ELR (cell line): Measurements from ENCODE around the gene ADIG.

ENCODE experiments used
- DNase-seq: peaks from one replicate; pipeline ENCODE4 v3.0.0-alpha.2; 2015; ENCODE audit warnings: low read depth

Gene ADIG

GRCh38 chr20:38602185-38602581, 21.2 kb downstream of the ADIG start:
- DNase-seq = peak; percentile 49

DNA sequence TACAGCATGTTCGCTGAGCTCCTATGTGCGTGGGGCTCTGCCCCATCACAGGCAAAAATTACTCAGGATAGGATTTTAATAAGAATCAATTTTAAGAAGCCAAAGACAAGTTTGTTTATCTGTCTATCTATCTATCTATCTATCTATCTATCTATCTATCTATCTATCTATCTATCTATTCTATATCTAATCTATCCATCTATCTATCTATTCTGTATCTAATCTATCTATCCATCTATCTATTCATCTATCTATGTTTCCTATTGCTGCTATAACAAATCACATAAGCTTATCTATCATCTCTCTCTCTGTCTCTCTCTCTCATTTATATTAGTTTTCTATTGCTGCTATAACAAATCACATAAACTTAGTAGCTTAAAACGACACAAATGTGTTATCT, 22.3 kb downstream of the ADIG start:
- no peak for DNase-seq

DNA sequence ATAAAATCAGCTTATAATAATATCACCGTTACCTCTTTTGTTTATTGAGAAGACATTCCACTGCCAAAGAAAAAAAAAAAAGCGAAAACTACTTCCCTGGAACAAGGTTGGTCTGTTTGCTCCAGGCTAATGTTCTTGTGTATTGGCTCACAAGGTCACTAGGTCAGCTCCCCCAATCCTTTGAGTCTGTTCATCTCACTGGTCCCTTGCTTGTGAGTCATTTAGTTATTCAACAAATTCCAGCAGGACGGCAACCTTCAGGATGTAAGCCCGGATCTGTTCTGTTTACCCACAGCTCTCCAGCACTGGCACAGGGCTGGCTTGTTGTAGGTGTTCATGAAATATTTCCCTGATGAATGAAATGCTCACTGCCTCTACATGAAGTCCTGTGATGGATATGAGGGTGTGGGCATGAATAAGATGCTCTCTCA, 23.9 kb downstream of the ADIG start:
- DNase-seq = peak; percentile 96

- no peak for DNase-seq
Observed at GRCh38 chr20:38607351-38607750, 26.4 kb downstream of the ADIG start.

DNA sequence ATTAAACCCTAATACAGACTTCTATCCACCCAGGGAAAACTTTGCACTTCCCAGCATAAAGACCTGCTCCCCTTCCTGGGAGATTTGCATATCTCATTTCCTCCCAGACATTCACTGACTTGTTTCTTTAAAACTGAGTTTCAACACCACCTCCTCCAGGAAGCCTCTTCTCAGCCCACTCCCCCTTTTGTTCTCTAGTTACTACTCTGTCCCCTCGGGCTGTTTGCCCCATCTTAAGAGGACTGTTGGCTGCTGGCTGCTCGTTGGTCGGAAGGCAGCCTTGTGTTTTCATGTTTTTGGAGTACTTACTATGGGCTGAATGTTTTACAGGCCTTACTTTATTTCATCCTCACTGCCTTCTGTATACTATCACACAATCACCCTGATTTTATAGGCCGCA, 27.2 kb downstream of the ADIG start:
- DNase-seq = no peak

GRCh38 chr20:38609815-38610214, 28.8 kb downstream of the ADIG start:
- DNase-seq = peak; percentile 25

- peak; percentile 79 for DNase-seq
Observed at GRCh38 chr20:38610521-38610920, 29.5 kb downstream of the ADIG start.

DNA sequence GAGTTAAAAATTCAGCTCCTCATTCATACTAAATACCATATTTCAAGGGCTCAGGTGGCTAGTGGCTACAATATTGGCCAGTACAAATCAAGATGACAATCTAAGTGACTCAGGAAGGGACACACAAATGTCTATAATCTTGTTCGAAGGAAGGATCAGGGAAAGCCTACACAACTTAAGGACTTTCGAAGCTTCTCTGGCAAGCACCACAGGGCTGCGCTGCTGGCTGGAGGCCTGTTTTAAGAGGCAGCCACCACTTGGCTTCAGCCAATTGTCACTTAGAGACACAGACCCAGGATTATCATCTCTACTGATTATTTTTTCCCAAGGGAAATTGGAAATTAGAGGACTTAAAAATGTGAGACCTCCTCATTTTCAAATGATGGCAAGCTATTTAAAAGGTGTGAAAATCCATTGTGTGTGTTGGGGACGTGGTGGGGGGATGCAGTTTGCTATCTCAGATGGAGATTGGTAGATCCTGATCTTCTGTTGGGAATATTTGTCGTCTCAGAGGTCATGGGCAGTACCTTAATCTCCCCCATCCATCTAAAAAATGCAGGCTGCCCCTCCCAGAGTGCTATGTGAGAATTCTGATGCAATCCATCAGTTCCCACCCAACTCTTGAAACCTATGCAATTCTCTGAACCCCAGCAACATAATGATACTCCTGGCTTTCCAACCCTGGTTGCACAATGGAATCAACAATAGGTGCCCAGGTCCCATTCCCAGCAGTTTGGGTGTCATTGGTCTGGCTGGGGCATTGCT, 31.9 kb downstream of the ADIG start:
- DNase-seq = no peak

DNA sequence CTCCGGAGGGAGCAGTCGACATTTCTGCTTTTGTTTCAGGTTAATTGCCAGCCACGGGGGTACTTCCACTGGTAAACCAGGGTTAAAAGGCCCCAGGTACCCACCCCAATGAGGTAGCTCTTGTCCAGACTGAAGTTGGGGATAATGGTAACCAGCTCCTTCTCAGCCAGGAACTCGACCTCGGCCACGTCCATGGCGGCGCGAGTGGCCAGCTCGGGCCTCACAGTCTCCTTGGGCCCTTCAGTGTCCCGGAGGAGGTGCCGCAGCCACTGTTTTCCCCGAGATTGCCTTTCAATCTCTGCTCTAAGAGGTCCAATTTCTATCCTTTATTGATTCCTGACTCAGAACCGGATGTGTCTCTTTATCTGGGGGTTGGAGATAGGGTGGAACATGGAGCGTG, 34.3 kb downstream of the ADIG start:
- no peak for DNase-seq

- DNase-seq = no peak
Observed at GRCh38 chr20:38616457-38616856, 35.5 kb downstream of the ADIG start.

- DNase-seq = peak; percentile 92
Observed at GRCh38 chr20:38617011-38617829, 36.2 kb downstream of the ADIG start.

DNA sequence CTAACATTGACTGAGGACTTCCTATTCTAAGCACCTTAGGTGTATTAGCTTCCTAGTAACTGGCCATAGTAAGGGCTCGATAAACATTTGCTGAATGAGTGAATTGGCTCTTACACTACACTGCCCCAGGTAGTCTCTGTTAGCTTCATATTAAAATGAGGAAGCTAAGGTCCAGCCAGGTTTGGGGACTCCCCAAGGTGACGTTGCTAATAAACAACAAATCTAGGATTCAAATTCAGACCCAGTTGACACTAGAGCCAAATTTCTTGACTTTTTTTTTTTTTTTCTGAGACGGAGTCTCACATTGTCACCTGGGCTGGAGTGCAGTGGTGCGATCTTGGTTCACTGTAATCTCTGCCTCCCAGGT, 36.8 kb downstream of the ADIG start:
- DNase-seq = no peak

DNA sequence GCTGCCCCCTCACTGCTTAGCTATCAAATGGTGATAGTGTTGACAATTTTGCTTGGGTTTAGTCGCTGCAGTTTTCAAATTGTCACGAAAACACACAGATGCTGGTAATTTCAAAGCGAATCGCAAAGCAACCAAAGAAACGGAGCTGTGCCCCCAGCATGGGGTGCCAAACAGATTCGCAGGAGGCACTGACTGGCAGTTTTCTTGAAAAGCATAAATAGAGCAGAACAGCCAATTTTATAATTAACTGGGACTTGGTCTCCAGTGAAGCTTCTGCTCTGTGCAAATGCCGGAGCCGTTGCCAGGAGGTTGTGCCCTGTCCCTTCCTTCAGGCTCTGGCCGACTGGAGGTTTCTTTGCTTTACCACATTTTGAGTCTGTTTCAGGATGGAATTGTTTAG, 39.4 kb downstream of the ADIG start:
- DNase-seq = no peak

DNA sequence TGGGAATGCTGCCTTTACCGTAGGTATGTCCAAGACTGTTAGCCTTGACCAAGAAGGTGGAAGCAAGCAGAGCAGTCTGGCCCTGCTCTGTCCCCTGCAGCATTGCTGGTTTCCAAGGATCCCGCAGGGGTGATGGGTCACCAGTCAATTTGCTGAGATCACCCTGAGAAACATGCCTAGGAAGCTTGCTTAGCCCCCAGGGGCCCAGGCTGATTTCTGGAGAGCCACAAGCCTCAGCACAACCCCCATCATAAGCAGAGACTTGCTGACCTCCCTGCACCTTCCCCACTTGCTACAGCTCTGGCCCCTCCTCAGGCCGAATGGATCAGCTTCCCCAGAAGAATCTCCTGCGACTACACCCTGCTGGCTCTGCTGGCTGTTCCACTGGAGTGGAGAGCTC, 42.1 kb downstream of the ADIG start:
- DNase-seq = peak; percentile 75

GRCh38 chr20:38624084-38624483, 43.1 kb downstream of the ADIG start:
- DNase-seq = no peak

- DNase-seq = no peak
Observed at GRCh38 chr20:38625896-38626295, 44.9 kb downstream of the ADIG start.

GRCh38 chr20:38626921-38627659, 46.1 kb downstream of the ADIG start:
- DNase-seq = no peak

DNA sequence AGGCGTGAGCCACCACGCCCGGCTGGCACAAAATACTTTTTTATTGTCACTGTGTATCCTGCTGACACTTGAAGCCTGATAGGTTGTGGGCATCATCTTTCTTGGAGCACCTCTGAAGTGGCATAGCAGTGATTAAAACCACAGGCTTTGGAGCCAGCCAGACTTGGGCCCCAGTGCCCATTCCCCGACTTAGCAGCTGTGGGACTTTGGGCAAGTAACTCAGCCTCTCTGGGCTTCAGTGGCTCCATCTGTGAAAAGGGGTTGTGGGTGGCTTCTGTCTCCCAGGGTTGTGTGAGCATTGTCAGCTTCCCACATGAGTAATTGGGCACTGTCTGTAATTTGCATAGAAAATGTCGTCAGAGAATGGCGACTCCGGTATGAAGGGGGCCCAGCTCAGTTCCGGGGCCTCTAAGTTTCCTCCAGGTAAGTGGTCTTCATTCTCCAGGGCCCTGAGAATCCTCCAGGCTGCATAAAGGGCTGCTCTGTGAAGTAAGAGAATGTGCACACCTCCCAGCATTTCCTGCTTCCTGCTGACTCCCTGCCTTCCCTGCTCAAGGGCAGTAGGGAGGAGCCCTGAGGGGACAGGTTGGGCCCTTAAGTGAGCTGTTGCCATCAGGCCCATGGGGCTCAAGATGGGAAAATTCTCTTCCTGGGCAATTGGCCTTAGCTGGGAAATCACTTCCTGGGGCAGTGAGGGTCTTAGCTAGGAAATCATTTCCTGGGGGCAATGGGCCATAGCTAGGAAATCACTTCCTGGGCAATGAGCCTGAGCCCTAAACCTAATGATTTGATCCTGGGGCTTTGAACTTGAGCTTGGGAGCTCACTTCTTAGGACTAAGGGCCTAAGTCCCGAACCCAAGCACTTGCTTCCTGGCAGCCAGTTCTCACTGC, 47.8 kb downstream of the ADIG start:
- peak; percentile 32 for DNase-seq

DNA sequence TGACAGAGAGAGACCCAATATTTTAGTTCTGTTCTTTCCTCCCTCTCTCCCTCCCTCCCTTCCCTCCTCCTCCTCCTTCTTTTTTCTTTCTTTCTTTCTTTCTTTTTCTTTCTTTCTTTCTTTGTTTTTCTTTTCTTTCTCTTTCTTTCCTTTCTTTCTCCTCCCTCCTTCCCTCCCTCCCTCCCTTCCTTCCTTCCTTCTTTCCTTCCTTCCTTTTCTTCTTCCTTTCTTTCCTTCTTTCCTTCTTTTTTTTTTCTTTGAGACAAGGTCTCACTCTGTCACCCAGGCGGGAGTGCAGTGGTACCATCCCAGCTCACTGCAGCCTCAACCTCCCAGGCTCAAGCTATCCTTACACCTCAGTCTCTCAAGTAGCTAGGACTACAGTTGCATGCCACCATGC, 49.0 kb downstream of the ADIG start:
- DNase-seq = no peak

- DNase-seq = no peak
Observed at GRCh38 chr20:38630727-38631126, 49.7 kb downstream of the ADIG start.

- peak; percentile 37 for DNase-seq
Observed at GRCh38 chr20:38631155-38632022, 50.4 kb downstream of the ADIG start.
